Measurements from ENCODE around the gene JARID2.

GRCh38 chr6:15264902-15265761, 19.3 kb downstream of the JARID2 start:
- no peak for TF ChIP-seq POLR2A (IDR thresholded peaks at IDR 0.05)
- TF ChIP-seq, protein P1, sequence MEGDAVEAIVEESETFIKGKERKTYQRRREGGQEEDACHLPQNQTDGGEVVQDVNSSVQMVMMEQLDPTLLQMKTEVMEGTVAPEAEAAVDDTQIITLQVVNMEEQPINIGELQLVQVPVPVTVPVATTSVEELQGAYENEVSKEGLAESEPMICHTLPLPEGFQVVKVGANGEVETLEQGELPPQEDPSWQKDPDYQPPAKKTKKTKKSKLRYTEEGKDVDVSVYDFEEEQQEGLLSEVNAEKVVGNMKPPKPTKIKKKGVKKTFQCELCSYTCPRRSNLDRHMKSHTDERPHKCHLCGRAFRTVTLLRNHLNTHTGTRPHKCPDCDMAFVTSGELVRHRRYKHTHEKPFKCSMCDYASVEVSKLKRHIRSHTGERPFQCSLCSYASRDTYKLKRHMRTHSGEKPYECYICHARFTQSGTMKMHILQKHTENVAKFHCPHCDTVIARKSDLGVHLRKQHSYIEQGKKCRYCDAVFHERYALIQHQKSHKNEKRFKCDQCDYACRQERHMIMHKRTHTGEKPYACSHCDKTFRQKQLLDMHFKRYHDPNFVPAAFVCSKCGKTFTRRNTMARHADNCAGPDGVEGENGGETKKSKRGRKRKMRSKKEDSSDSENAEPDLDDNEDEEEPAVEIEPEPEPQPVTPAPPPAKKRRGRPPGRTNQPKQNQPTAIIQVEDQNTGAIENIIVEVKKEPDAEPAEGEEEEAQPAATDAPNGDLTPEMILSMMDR (IDR thresholded peaks at IDR 0.05): no peak

All from testis (tissue), 2 donors.